Fibroblast of lung (primary cell): Measurements from ENCODE around the gene ZNHIT2.

Experiments
- EZH2 ChIP-seq: IDR thresholded peaks from 2 replicates; pipeline ENCODE4 v1.5.1; 2012; ENCODE audit warnings: low read length, control low read depth, mild to moderate bottlenecking; ENCODE audit errors: missing control alignments
- TF ChIP-seq, protein P1 (sequence below), 2 donors: IDR thresholded peaks in 1 of 2; conservative IDR thresholded peaks in 1 of 2; 1 replicate in 1 of 2; 2 replicates in 1 of 2; pipeline ENCODE4 v1.5.1; 2011 to 2012; ENCODE audit warnings: low read length in 2 of 2, control low read depth in 1 of 2, inconsistent platforms in 1 of 2, low read depth in 1 of 2, mild to moderate bottlenecking in 1 of 2

DNA sequence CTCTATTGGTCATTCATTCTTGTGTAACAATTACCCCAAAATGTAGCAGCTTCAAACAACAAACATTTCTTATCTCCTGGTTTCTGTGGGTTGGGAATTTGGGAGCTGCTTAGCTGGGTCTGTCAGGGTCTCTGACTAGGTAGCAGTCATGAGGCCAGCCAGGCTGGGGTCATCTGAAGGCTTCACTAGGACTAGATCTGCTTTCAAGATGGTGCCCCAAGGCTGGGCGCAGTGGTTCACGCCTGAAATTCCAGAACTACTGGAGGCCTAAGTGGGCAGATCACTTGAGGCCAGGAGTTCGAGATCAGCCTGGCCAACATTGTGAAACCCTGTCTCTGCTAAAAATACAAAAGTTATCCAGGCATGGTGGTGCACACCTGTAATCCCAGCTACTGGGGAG, 39.4 kb upstream of the ZNHIT2 start:
- no peak for TF ChIP-seq EZH2
- TF ChIP-seq, protein P1, sequence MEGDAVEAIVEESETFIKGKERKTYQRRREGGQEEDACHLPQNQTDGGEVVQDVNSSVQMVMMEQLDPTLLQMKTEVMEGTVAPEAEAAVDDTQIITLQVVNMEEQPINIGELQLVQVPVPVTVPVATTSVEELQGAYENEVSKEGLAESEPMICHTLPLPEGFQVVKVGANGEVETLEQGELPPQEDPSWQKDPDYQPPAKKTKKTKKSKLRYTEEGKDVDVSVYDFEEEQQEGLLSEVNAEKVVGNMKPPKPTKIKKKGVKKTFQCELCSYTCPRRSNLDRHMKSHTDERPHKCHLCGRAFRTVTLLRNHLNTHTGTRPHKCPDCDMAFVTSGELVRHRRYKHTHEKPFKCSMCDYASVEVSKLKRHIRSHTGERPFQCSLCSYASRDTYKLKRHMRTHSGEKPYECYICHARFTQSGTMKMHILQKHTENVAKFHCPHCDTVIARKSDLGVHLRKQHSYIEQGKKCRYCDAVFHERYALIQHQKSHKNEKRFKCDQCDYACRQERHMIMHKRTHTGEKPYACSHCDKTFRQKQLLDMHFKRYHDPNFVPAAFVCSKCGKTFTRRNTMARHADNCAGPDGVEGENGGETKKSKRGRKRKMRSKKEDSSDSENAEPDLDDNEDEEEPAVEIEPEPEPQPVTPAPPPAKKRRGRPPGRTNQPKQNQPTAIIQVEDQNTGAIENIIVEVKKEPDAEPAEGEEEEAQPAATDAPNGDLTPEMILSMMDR (conservative IDR thresholded peaks at IDR 0.05 in 1 of 2, IDR thresholded peaks at IDR 0.05 in 1 of 2; ENCODE audit: low read depth in 1 of 2, low read length in 2 of 2), result no peak
